PFSK-1 (cell line): ENCODE measurements around the gene TSPAN5.

ENCODE experiments used
- POLR2AphosphoS5 ChIP-seq: IDR thresholded peaks from 2 replicates; pipeline ENCODE4 v1.6.1; 2012; ENCODE audit warnings: low read depth, mild to moderate bottlenecking, control low read depth, low read length, moderate library complexity
- TF ChIP-seq, protein P1 (sequence below), 2 experiments: IDR thresholded peaks; 2 replicates each; pipeline versions ENCODE4 v1.6.1 to v1.8.0; 2011 to 2012; ENCODE audit warnings: low read depth in 2 of 2, low read length in 2 of 2, control low read depth in 1 of 2, inconsistent platforms in 1 of 2, mild to moderate bottlenecking in 1 of 2, moderate library complexity in 1 of 2; ENCODE audit not compliant: insufficient read depth in 1 of 2

DNA sequence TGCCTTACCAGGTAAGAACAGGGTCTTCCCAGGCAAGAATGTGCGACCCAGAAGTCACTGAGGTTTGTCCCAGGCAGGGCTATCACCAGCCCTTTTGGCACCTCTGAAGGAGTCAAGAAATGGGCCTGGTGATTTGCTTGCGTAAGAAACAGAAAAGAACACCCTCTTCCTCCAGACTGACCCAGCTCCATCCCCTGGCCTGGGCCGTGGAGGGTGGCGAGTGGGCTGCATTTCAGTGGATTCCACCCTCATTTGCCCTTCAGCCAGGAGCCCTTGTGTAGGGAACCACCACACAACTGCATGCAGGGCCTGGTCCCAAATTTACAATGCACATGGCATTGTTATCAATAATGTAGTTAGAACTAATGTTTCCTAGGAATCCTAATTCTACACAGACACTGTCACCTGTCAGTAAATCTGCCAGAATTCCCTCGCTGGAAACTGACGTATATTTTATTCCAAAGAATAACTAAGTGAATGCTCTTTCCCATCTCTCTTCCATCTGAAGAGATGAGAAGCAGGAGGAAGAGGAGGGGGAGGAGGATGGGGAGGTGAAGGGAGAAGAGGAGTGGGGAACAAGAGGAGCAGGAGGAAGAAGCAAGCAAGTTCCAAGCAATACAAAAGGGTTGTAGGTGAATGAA, 46.6 kb downstream of the TSPAN5 start:
- TF ChIP-seq, protein P1, sequence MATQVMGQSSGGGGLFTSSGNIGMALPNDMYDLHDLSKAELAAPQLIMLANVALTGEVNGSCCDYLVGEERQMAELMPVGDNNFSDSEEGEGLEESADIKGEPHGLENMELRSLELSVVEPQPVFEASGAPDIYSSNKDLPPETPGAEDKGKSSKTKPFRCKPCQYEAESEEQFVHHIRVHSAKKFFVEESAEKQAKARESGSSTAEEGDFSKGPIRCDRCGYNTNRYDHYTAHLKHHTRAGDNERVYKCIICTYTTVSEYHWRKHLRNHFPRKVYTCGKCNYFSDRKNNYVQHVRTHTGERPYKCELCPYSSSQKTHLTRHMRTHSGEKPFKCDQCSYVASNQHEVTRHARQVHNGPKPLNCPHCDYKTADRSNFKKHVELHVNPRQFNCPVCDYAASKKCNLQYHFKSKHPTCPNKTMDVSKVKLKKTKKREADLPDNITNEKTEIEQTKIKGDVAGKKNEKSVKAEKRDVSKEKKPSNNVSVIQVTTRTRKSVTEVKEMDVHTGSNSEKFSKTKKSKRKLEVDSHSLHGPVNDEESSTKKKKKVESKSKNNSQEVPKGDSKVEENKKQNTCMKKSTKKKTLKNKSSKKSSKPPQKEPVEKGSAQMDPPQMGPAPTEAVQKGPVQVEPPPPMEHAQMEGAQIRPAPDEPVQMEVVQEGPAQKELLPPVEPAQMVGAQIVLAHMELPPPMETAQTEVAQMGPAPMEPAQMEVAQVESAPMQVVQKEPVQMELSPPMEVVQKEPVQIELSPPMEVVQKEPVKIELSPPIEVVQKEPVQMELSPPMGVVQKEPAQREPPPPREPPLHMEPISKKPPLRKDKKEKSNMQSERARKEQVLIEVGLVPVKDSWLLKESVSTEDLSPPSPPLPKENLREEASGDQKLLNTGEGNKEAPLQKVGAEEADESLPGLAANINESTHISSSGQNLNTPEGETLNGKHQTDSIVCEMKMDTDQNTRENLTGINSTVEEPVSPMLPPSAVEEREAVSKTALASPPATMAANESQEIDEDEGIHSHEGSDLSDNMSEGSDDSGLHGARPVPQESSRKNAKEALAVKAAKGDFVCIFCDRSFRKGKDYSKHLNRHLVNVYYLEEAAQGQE (IDR thresholded peaks at IDR 0.05; ENCODE audit: insufficient read depth in 1 of 2, low read depth in 2 of 2, low read length in 2 of 2), result no peak
- TF ChIP-seq POLR2AphosphoS5, result no peak
